GM12864 (cell line): ENCODE data around the gene VSX2.

ENCODE experiments used
- DNase-seq: peaks from one replicate; pipeline ENCODE4 v3.0.0-alpha.2; 2011; ENCODE audit warnings: low read depth
- H3K4me3 ChIP-seq: 2 replicates; pipeline ENCODE4 v1.5.1; 2011; ENCODE audit warnings: mild to moderate bottlenecking, low read depth, low read length, control low read depth
- CTCF ChIP-seq: IDR thresholded peaks from 2 replicates; pipeline ENCODE4 v1.5.1; 2011; ENCODE audit warnings: low read depth, mild to moderate bottlenecking, moderate library complexity, low read length, control low read depth, inconsistent platforms; ENCODE audit errors: missing control alignments

The VSX2 gene

DNA sequence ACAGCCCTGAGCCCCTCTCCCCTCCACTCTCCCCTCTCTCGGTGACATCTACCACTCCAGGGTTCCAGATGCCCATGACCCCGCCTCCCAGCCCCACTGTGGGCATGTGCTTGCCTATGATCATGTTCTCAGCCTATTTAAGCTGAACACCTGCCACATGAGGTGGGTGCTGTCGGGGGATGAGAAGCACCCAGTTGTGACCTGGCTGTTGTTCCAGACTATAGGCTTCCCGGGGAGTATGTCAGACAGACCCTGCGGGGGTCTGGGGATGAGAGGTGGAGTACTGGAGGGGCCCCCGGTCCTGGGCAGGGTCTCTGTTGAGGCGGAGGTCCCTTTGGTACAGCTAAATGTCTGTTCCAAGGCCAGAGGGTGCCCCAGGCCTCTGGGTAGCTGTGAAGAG lies 6.0 kb downstream of the VSX2 start:
- no peak for DNase-seq
- no peak overlapping the region for H3K4me3 ChIP-seq
- no peak for TF ChIP-seq CTCF

DNA sequence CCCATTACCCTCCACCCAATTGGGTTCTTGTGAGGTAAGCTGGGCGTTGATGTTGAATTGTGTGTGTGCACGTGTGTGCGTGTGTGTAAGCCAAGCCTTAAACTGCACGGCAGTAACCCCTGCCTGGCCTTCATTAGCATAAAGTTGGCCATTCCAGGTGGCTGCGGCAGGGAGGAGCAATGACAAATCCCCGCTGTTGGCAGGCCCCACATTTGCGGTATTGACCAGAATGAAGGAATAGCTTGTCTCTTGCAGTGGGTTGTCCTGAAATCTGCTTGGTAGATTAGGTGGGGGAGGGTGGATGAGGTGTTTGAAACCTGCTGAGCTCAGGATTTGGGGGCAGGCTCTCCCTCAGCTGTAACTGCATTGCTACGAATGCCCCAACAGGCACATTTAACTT lies 7.3 kb downstream of the VSX2 start:
- TF ChIP-seq CTCF: no peak
- no peak overlapping the region for H3K4me3 ChIP-seq
- no peak for DNase-seq

DNA sequence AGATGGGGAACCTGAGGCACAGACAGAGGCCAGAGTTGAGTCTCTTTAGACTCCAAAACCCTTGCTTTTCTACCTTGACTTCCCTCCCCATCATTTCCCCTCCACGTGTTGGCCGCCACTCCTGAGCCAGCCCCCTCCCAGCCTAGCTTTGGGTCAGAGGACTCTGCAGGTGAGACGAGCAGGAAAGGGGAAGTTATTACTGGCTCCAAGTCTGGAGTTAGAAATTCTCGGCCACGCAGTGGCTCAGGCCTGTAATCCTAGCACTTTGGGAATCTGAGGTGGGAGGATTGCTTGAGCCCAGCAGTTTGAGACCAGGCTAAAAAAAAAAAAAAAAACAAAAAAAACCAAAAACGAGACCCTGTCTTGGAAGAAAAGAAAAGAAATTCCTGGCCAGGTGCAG lies 8.8 kb downstream of the VSX2 start:
- H3K4me3 ChIP-seq: no peak overlapping the region
- DNase-seq: no peak
- no peak for TF ChIP-seq CTCF

DNA sequence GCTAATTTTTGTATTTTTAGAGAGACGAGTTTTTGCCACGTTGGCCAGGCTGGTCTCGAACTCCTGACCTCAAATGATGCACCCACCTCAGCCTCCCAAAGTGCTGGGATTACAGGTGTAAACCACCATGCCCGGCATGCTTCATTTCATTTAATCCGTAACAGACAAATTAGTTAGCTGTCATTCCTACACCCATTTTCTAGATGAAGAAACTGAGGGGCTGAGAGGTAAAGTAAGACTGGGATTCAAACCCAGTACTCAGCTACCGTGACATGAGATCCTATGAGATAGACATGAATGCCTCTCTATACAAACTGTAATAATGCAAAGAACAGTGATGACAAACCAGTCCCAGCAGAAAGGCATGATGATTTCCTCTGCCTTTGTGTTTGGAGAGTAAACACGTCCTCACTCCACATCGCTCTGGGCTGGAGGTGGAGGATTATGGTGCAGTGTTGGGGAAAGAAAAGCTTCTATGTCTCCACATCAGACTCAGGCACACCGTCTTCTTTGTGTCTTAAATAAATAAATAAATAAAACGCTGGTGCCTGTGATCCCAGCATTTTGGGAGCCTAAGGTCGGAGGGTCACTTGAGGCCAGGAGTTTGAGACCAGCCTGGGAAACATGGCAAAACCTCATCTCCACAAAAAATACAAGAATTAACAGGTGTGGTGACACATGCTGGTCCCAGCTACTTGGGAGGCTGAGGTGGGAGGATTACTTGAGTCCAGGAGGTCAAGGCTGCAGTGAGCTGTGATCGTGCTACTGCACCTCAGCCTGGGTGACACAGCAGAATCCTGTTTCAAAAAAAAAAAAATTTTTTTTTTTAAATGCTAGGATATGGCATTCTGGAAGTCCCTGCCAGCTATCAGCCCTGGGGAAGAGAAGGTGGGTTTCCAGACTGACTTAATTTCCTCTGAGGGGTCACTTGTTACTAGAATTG lies 10.5 kb downstream of the VSX2 start:
- DNase-seq: no peak
- TF ChIP-seq CTCF: no peak

DNA sequence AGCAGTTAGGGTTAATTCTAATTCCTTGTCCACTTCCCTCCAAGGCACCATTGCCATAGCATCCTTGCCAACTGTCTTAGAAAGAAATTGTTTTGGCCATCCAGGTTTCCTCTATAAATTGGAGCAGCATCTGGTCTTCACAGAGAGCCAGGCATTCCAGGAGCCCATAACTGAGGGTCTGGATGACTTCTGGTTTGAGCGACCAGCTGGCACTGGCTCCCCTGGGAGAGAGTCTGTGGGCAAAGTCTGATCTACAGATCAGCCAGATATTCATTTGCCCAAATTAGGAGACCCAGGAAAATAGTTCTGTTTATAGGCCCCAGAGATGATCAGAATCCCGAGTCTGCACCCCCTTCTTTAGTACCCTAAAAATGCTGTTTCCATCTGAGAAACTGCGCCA lies 16.0 kb downstream of the VSX2 start:
- DNase-seq: no peak
- H3K4me3 ChIP-seq: no peak overlapping the region
- TF ChIP-seq CTCF: no peak

More for the DNA sequence above, 10.5 kb downstream of the VSX2 start:
- H3K4me3 ChIP-seq: no peak overlapping the region

GRCh38 chr14:74257078-74257940 lies 18.1 kb downstream of the VSX2 start:
- TF ChIP-seq CTCF: peak; percentile 83
- H3K4me3 ChIP-seq: peak overlapping the region; percentile 53
- no peak for DNase-seq
